GM20000 (cell line): ENCODE data around the gene PDGFD.

Source experiments
- DNase-seq: peaks from one replicate; pipeline ENCODE4 v3.0.0; 2012; ENCODE audit warnings: low spot score
- TF ChIP-seq, protein P1 (sequence below): IDR thresholded peaks from 2 replicates; pipeline ENCODE4 v1.5.1; 2012; ENCODE audit warnings: mild to moderate bottlenecking, control low read depth; ENCODE audit errors: extremely low read depth, missing control alignments

PDGFD gene

DNA sequence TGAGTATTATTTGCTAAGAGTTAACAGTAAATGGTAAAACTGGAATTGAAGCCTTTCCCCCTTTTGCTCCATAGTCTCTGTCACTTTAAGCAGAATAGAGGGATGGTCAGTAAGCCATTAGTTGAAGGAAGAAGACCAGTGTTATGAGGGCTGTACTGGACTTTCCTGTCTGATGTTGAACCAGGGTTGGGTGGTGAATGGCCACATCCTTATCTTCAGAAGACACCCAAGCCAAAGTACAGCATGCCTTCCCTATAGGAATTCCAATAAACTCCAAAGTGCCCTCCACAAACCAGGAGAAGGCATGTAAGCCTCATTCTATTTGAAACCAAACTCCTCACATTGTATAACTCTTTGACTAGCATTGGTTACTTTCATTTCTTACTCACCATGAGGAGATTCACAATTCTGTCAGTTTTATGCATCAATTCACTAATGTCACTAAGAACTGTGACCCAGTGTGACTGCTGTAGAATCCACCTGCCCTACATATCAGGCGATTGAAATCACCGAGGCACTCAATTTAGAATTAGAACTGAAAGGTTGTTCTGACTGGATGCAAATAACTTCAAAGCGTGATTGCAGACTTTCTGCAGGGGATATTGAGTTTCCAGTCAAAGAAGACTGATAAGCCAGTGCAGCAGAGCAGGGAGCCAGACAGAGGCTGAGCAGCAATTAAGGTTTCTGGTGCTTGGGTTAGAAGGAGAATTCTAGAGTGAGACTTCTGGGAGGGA lies 234.6 kb downstream of the PDGFD start:
- TF ChIP-seq, protein P1, sequence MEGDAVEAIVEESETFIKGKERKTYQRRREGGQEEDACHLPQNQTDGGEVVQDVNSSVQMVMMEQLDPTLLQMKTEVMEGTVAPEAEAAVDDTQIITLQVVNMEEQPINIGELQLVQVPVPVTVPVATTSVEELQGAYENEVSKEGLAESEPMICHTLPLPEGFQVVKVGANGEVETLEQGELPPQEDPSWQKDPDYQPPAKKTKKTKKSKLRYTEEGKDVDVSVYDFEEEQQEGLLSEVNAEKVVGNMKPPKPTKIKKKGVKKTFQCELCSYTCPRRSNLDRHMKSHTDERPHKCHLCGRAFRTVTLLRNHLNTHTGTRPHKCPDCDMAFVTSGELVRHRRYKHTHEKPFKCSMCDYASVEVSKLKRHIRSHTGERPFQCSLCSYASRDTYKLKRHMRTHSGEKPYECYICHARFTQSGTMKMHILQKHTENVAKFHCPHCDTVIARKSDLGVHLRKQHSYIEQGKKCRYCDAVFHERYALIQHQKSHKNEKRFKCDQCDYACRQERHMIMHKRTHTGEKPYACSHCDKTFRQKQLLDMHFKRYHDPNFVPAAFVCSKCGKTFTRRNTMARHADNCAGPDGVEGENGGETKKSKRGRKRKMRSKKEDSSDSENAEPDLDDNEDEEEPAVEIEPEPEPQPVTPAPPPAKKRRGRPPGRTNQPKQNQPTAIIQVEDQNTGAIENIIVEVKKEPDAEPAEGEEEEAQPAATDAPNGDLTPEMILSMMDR = no peak
- peak; percentile 63 for DNase-seq

DNA sequence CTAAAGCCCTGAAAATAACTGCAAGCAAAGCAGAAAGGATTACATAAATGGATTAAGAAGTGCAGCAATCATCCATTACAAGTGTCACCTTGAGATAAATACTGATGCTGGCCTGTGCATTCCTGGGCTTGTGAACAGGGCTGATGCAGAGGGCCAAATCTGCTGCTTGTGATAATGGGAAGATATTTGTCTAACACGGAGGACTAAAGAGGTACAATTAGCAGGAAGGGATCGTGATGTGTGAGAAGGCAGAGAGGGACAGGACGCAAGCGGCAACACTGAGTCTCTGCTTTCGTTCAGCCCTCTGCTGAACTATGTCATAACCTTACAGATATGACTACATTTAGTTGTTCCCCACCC lies 235.2 kb downstream of the PDGFD start:
- TF ChIP-seq, protein P1 = no peak
- no peak for DNase-seq

DNA sequence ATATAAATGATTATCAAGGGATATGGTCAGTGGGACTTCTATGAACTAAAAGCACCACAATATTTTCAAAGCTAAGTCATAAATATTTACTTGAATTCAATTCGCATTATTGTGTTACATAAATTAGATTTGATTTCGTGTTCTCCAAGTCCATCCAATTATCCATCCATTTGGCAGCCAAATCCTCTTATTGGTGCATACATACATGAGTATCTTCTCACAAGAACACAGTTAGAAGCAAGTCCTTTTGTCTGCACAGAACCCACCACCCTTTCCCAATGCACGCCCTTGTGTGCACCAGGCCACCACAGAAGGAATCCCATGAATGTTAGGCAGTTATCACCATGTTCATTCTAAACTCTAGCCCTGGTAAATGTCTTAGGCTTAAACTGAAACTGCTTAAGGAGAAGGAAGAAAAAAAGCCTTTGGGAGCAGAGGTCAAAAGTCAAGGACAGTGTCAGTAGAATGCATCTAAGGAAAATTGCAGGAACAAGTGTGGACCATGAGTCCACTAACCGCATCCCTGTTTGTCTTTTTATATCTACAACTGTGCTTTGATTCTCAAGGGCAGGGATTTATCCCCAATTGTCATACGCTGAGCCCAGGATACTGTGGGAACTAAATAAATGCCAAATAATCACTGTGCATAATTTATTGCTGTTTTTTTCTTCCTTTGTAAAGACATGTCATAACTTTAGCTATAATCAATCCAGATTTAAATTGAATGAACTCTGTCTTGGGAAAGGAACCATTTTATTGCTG lies 235.7 kb downstream of the PDGFD start:
- DNase-seq = no peak
- TF ChIP-seq, protein P1 = no peak

DNA sequence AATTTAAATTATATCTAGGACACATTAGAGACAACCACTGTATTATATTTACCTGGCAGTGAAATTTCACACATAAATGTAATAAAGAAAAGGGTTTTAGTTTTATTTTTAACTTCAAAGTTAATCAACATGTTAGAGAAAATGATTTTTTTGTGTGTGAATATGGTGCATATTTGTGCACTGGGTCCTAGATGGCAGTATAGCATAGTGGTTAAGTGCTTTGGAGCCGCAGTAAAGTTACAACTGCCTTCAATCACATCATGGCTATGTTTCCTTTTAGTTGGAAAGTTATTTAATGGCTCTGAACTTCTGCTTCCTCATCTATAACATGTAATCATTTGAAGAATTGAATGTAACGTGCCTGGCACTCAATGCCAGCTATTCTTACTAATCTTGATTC lies 236.4 kb downstream of the PDGFD start:
- peak; percentile 23 for DNase-seq
- TF ChIP-seq, protein P1 = peak; percentile 38

DNA sequence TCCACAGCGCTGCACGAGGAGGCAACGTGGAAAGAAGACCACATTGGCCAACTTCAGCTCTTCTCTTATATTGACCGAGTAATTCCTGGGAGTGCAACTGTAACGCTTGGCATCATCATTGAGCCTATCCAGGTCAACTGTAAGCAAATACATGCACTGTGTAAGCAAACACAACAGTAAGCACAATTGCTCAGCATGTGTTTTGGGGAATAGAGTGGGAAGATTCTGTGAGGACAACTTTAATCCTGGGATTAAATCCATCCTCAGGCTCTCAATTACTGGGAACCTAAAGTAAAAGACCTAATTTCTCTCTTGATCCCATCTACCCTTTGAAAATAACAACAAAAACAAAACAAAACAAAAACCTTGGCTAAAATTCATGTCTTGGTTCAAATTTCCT lies 237.0 kb downstream of the PDGFD start:
- DNase-seq = no peak
- TF ChIP-seq, protein P1 = no peak

DNA sequence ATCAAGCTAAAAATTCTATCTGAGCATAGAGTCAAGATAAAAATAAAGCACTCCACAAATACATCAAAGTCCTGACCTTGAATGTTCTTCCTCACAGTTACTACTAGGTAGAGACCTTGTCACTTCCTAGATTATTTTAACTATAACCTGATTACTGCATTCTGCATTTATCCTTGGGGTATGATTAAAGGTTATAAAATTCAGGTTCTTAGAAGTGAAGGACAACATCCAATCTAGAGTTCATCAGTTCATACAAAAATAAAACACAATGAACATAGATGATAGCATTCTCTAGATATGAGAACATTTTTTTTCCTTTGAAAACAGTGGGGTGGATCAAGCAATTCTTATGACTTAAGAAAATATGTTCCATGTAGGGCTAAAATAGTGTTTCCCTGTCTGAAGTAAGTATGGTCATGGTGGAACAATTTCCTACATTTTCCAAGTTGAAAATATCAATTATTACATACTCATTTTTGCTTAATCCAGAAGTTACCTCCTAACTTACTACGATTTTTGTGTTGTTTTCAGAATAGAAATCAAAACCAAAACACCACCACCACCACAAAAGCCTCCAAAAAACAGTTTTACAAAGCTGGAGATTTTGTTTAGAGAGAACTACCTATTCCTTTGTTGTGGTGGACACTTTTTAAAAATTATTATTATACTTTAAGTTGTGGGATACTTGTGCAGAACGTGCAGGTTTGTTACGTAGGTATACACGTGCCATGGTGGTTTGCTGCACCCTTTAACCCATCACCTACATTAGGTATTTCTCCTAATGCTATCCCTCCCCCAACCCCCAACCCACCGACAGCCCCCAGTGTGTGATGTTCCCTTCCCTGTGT lies 239.6 kb downstream of the PDGFD start:
- TF ChIP-seq, protein P1 = no peak
- no peak for DNase-seq
